ENCODE measurements around the gene FIG4.
"Not testable (repeated sequence)": the region's sequence is repeated elsewhere in the genome, so short reads cannot be mapped to it uniquely, and the experiment has no call there.

FIG4 gene

GRCh38 chr6:109690737-109691621 is at the start of gene FIG4, which contains the start of gene AK9:
FIG4 (plus strand) TSS chr6:109691296; CDS start chr6:109691436, 140 bp downstream.
AK9 (minus strand) TSS chr6:109691202; CDS start chr6:109675745, 15,457 bp downstream.
- DNase-seq: peak; percentile 94
- in situ Hi-C loops (cut with MboI; ENCODE audit: low pct_unique_long_range_greater_than_20kb, low sequenced_read_pairs): no loop called here

- in situ Hi-C loops (cut with MboI; ENCODE audit: low pct_unique_long_range_greater_than_20kb, low sequenced_read_pairs): no loop called here
- DNase-seq: no peak
Measured at GRCh38 chr6:109644131-109644530, 47.0 kb upstream of the FIG4 start.

- no peak for DNase-seq
- in situ Hi-C loops (cut with MboI; ENCODE audit: low pct_unique_long_range_greater_than_20kb, low sequenced_read_pairs): no loop called here
Measured at GRCh38 chr6:109653264-109653663, 37.8 kb upstream of the FIG4 start.

- DNase-seq: no peak
- in situ Hi-C loops (cut with MboI; ENCODE audit: low pct_unique_long_range_greater_than_20kb, low sequenced_read_pairs): no loop called here
Measured at GRCh38 chr6:109655761-109656262, 35.3 kb upstream of the FIG4 start.

GRCh38 chr6:109660526-109661320 is 30.4 kb upstream of the FIG4 start:
- in situ Hi-C loops (cut with MboI; ENCODE audit: low pct_unique_long_range_greater_than_20kb, low sequenced_read_pairs): no loop called here
- no peak for DNase-seq

GRCh38 chr6:109662192-109662591 is 28.9 kb upstream of the FIG4 start:
- DNase-seq: no peak
- in situ Hi-C loops (cut with MboI; ENCODE audit: low pct_unique_long_range_greater_than_20kb, low sequenced_read_pairs): no loop called here

GRCh38 chr6:109669811-109670210 is 21.3 kb upstream of the FIG4 start:
- in situ Hi-C loops (cut with MboI; ENCODE audit: low pct_unique_long_range_greater_than_20kb, low sequenced_read_pairs): no loop called here
- DNase-seq: no peak

- no peak for DNase-seq
- in situ Hi-C loops (cut with MboI; ENCODE audit: low pct_unique_long_range_greater_than_20kb, low sequenced_read_pairs): no loop called here
Measured at GRCh38 chr6:109671733-109672132, 19.4 kb upstream of the FIG4 start.

- no peak for DNase-seq
- in situ Hi-C loops (cut with MboI; ENCODE audit: low pct_unique_long_range_greater_than_20kb, low sequenced_read_pairs): no loop called here
Measured at GRCh38 chr6:109672175-109672574, 18.9 kb upstream of the FIG4 start.

- DNase-seq: no peak
- in situ Hi-C loops (cut with MboI; ENCODE audit: low pct_unique_long_range_greater_than_20kb, low sequenced_read_pairs): no loop called here
Measured at GRCh38 chr6:109672839-109673238, 18.3 kb upstream of the FIG4 start.

GRCh38 chr6:109676724-109677123 is 14.4 kb upstream of the FIG4 start:
- in situ Hi-C loops (cut with MboI; ENCODE audit: low pct_unique_long_range_greater_than_20kb, low sequenced_read_pairs): no loop called here
- no peak for DNase-seq

GRCh38 chr6:109678240-109678639 is 12.9 kb upstream of the FIG4 start:
- DNase-seq: no peak
- in situ Hi-C loops (cut with MboI; ENCODE audit: low pct_unique_long_range_greater_than_20kb, low sequenced_read_pairs): no loop called here

- DNase-seq; in situ Hi-C loops (cut with MboI; ENCODE audit: low pct_unique_long_range_greater_than_20kb, low sequenced_read_pairs): not testable (repeated sequence)
Measured at GRCh38 chr6:109678661-109679505, 12.2 kb upstream of the FIG4 start.

GRCh38 chr6:109686566-109687265 is 4.4 kb upstream of the FIG4 start:
- no peak for DNase-seq
- in situ Hi-C loops (cut with MboI; ENCODE audit: low pct_unique_long_range_greater_than_20kb, low sequenced_read_pairs): no loop called here

GRCh38 chr6:109687271-109687761 is 3.8 kb upstream of the FIG4 start:
- DNase-seq: no peak
- in situ Hi-C loops (cut with MboI; ENCODE audit: low pct_unique_long_range_greater_than_20kb, low sequenced_read_pairs): no loop called here

GRCh38 chr6:109690373-109690736 is 741 bp upstream of the FIG4 start:
- peak; percentile 54 for DNase-seq
- in situ Hi-C loops (cut with MboI; ENCODE audit: low pct_unique_long_range_greater_than_20kb, low sequenced_read_pairs): no loop called here

GRCh38 chr6:109693111-109693510 is 2.0 kb downstream of the FIG4 start:
- no peak for DNase-seq
- in situ Hi-C loops (cut with MboI; ENCODE audit: low pct_unique_long_range_greater_than_20kb, low sequenced_read_pairs): no loop called here

- in situ Hi-C loops (cut with MboI; ENCODE audit: low pct_unique_long_range_greater_than_20kb, low sequenced_read_pairs): no loop called here
- DNase-seq: no peak
Measured at GRCh38 chr6:109695468-109695867, 4.4 kb downstream of the FIG4 start.
